Spleen (tissue), 11 donors: ENCODE measurements around the gene FOXL3. TPM values are rescaled to one million over a fixed set of nuclear protein-coding genes. Genes with fewer than 3 reads are reported as not detected.
"Not testable (repeated sequence)": the region's sequence is repeated elsewhere in the genome, so short reads cannot be mapped to it uniquely, and the experiment has no call there.

Experiments
- DNase-seq: peaks from one replicate; pipeline ENCODE4 v3.0.0-alpha.2; 2020
- H3K27ac ChIP-seq, 8 donors: fragments of 200-600 bp; sonication (generic) in 7 of 8; 1 replicate in 4 of 8; 2 replicates in 4 of 8; pipeline versions ENCODE4 v1.5.0 to v1.8.0; 2016 to 2021; ENCODE audit warnings: inconsistent platforms in 4 of 8, mild to moderate bottlenecking in 4 of 8, moderate library complexity in 1 of 8
- H3K27me3 ChIP-seq, 7 donors: fragments of 200-600 bp; sonication (generic) in 6 of 7; replicated peaks in 1 of 7; 1 replicate in 4 of 7; 2 replicates in 3 of 7; pipeline versions ENCODE4 v1.5.0 to v1.8.0; 2016 to 2021; ENCODE audit warnings: inconsistent platforms in 3 of 7, mild to moderate bottlenecking in 1 of 7
- H3K36me3 ChIP-seq, 6 donors: fragments of 200-600 bp; sonication (generic) in 5 of 6; 1 replicate in 4 of 6; 2 replicates in 2 of 6; pipeline versions ENCODE4 v1.5.0 to v1.8.0; 2016 to 2021; ENCODE audit warnings: inconsistent platforms in 2 of 6
- H3K4me1 ChIP-seq, 6 donors: fragments of 200-600 bp; sonication (generic) in 5 of 6; 1 replicate in 3 of 6; 2 replicates in 3 of 6; pipeline versions ENCODE4 v1.5.0 to v1.8.0; 2016 to 2021; ENCODE audit warnings: inconsistent platforms in 3 of 6
- H3K4me3 ChIP-seq, 8 donors: fragments of 200-600 bp; sonication (generic) in 7 of 8; 1 replicate in 4 of 8; 2 replicates in 4 of 8; pipeline versions ENCODE4 v1.5.0 to v1.8.0; 2016 to 2021; ENCODE audit warnings: inconsistent platforms in 4 of 8, mild to moderate bottlenecking in 4 of 8, moderate library complexity in 2 of 8
- H3K9me3 ChIP-seq, 8 donors: fragments of 200-600 bp; sonication (generic) in 7 of 8; 1 replicate in 4 of 8; 2 replicates in 4 of 8; pipeline versions ENCODE4 v1.5.0 to v1.8.0; 2016 to 2021; ENCODE audit warnings: inconsistent platforms in 4 of 8
- POLR2A ChIP-seq, 3 donors: fragments of 450-650 bp; IDR thresholded peaks; one replicate each; pipeline ENCODE4 v1.5.1; 2017; ENCODE audit warnings: antibody characterized with exemption in 3 of 3, mild to moderate bottlenecking in 1 of 3
- POLR2AphosphoS5 ChIP-seq, 3 donors: sonication (generic); formaldehyde crosslinking; IDR thresholded peaks; one replicate each; pipeline ENCODE4 v1.5.1; 2017; ENCODE audit warnings: antibody characterized with exemption in 3 of 3
- WGBS, 5 donors: extraction: QIAGEN DNeasy Blood & Tissue Kit in 3 of 5; methylation state at CpG; one replicate each; pipeline versions ENCODE4 v1.1.5 to v1.1.7; 2013 to 2018; 5-methylcytosine and 5-hydroxymethylcytosine counted together
- intact Hi-C: fragments of 100-400 bp; cut with DNase I; formaldehyde crosslinking; loops from one replicate; pipeline ENCODE4 v1.15.0; 2023; ENCODE audit warnings: low total_unique reads
- polyA plus RNA-seq, 3 donors: library from polyadenylated mRNA; stranded (reverse); fragments of 200-250 nt; gene quantifications; one replicate each; pipeline ENCODE4 v1.2.1, GENCODE V29; 2013
- total RNA-seq, 7 donors: library from RNA; depleted of rRNA in 3 of 7; stranded (reverse); fragments of >200 nt in 3 of 7; fragmentation: NEBNext Ultra II Directional in 4 of 7; extraction: Animal tissue kit (Norgen Biotek cat#: 25700) in 4 of 7; gene quantifications; one replicate each; pipeline versions ENCODE4 v1.1.0 to v1.2.1, GENCODE V29; 2016 to 2021
- TF ChIP-seq, protein P1 (sequence below), 11 experiments: fragments of 200-600 bp in 7 of 11; fragments of 450-650 bp in 4 of 11; sonication (generic) in 4 of 11; IDR thresholded peaks in 8 of 11; conservative IDR thresholded peaks in 3 of 11; 1 replicate in 7 of 11; 2 replicates in 4 of 11; pipeline versions ENCODE4 v1.4.0 to v1.8.0; 2016 to 2021; ENCODE audit warnings: antibody characterized with exemption in 11 of 11, inconsistent platforms in 4 of 11, mild to moderate bottlenecking in 1 of 11
- donor health status: healthy with polysubstance abuse.
- donor health status: DM: no; HTN: no; CAD: no; lungs with moderate emphysema.
- donor health status: DM: no; HTN: no; CAD: no.
- donor health status: Bipolar disorder and iron deficiency.
- donor health status: healthy.
- donor health status: DM: no; HTN: no; CAD: no.
- donor health status: DM: yes; HTN: yes; CAD: no.

FOXL3 gene
- total and polyA plus RNA-seq, 10 donors: not detected

GRCh38 chr7:263483-264351, 26.3 kb upstream of the FOXL3 start:
- H3K27ac ChIP-seq: peak overlapping the region in 4 of 8 donors; percentile 21 to 54 (median 44)
- intact Hi-C loops: not testable (repeated sequence)

GRCh38 chr7:264541-265191, 25.3 kb upstream of the FOXL3 start:
- DNase-seq: peak; percentile 47
- TF ChIP-seq POLR2AphosphoS5 (IDR thresholded peaks at IDR 0.05): peak in 1 of 3 donors; percentile 38
- TF ChIP-seq, protein P1, sequence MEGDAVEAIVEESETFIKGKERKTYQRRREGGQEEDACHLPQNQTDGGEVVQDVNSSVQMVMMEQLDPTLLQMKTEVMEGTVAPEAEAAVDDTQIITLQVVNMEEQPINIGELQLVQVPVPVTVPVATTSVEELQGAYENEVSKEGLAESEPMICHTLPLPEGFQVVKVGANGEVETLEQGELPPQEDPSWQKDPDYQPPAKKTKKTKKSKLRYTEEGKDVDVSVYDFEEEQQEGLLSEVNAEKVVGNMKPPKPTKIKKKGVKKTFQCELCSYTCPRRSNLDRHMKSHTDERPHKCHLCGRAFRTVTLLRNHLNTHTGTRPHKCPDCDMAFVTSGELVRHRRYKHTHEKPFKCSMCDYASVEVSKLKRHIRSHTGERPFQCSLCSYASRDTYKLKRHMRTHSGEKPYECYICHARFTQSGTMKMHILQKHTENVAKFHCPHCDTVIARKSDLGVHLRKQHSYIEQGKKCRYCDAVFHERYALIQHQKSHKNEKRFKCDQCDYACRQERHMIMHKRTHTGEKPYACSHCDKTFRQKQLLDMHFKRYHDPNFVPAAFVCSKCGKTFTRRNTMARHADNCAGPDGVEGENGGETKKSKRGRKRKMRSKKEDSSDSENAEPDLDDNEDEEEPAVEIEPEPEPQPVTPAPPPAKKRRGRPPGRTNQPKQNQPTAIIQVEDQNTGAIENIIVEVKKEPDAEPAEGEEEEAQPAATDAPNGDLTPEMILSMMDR (IDR thresholded peaks at IDR 0.05 in 8 of 11, conservative IDR thresholded peaks at IDR 0.05 in 3 of 11): no peak
- WGBS, 5 donors: 73 to 80% (median 79%) methylated on average over 27 of the region's 27 CpGs
- intact Hi-C loops: no loop called here
- Histone ChIP-seq H3K27ac (peak overlapping the region in 1 of 8 donors; percentile 54), H3K36me3 (peaks cover 0 to 16% (median 3%) of the 10 kb centered on the region in 6 donors), H3K4me3 (no peak overlapping the region), H3K27me3 (no peaks in the 10 kb centered on the region), H3K9me3 (peaks cover 0 to 36% (median 16%) of the 10 kb centered on the region in 8 donors), H3K4me1 (peaks cover 0 to 9% (median 0%) of the 10 kb centered on the region in 6 donors)

More at GRCh38 chr7:263483-264351, 26.3 kb upstream of the FOXL3 start:
- Histone ChIP-seq H3K36me3 (peaks cover 0 to 24% (median 7%) of the 10 kb centered on the region in 6 donors), H3K9me3 (peaks cover 0 to 36% (median 16%) of the 10 kb centered on the region in 8 donors)
- H3K4me3 ChIP-seq, H3K4me1 ChIP-seq, H3K27me3 ChIP-seq: not testable (repeated sequence)
- 39 to 60% (median 54%) methylated on average over 10 to 32 of the region's 37 CpGs for WGBS, 5 donors
- TF ChIP-seq, protein P1 (IDR thresholded peaks at IDR 0.05 in 8 of 11, conservative IDR thresholded peaks at IDR 0.05 in 3 of 11): peak in 8 of 11 experiments; percentile 24 to 74 (median 48)
- DNase-seq: peak; percentile 76

DNA sequence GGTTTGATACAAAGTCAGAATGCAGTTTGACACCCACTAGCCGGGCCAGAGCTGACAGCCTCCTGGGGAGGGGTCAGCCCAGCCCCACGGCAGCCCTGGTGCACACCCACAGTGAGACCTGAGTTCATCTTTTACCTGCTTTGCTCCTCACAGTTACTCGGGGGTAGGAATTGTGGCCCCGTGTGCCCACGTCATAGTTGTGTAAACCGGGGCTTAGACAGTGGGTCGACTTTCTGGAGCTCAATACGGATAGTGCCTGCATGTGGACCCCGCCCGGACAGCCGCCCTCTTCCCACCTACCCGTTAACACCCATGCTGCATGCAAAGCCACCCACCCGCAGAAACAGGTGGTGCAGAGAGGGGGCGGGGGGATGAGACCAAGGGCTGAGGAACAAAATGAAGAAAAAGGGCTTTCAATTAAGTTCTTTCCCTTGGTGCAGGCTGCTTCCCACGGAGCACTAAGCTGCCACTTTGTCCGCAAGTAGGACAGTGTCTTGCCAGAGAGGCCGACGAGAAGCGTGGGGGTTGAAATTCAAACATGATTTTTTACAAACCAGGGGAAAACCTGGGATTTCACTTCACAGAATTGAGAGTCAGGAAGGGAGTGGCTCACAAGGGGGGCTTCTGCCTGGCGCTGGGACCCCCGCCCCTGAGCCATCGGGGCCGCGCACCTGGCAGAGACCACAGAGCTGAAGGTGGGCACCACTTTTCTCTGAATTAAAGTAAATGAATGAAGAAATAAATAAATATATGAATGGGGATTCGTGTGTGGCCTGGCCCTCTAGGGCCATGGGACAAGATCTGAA, 24.6 kb upstream of the FOXL3 start:
- peak; percentile 44 for DNase-seq
- TF ChIP-seq POLR2A (IDR thresholded peaks at IDR 0.05): no peak
- no peak for TF ChIP-seq POLR2AphosphoS5 (IDR thresholded peaks at IDR 0.05)
- TF ChIP-seq, protein P1 (IDR thresholded peaks at IDR 0.05 in 8 of 11, conservative IDR thresholded peaks at IDR 0.05 in 3 of 11): no peak
- WGBS, 5 donors: 78 to 83% (median 79%) methylated on average over 25 of the region's 25 CpGs
- H3K4me1 ChIP-seq: peaks cover 0 to 9% (median 0%) of the 10 kb centered on the region in 6 donors
- no peaks in the 10 kb centered on the region for H3K27me3 ChIP-seq
- peaks cover 0 to 36% (median 16%) of the 10 kb centered on the region in 8 donors for H3K9me3 ChIP-seq
- no peak overlapping the region for H3K27ac ChIP-seq
- intact Hi-C loops: no loop called here
- peaks cover 0 to 9% (median 2%) of the 10 kb centered on the region in 6 donors for H3K36me3 ChIP-seq
- no peak overlapping the region for H3K4me3 ChIP-seq
